DOHH2 (cell line): ENCODE results near the gene KCNG4.

Experiments used
- CTCF ChIP-seq: fragments of 200-600 bp; sonication (generic); IDR thresholded peaks from one replicate; pipeline ENCODE4 v1.5.1; 2014; ENCODE audit warnings: antibody characterized with exemption, mild to moderate bottlenecking, low read depth, low read length; ENCODE audit not compliant: poor library complexity, severe bottlenecking
- EZH2phosphoT487 ChIP-seq: fragments of 200-600 bp; sonication (generic); IDR thresholded peaks from 2 replicates; pipeline ENCODE4 v1.6.1; 2017; ENCODE audit warnings: borderline replicate concordance, mild to moderate bottlenecking, antibody characterized with exemption, low read length, moderate library complexity, mixed read lengths

- TF ChIP-seq CTCF (no peak), EZH2phosphoT487 (no peak)
Observed at GRCh38 chr16:84199097-84199496, 40.7 kb downstream of the KCNG4 start.
